ENCODE measurements around the gene CACNB2. TPM values are rescaled to one million over a fixed set of nuclear protein-coding genes. Genes with fewer than 3 reads are reported as not detected.

The CACNB2 gene
- polyA plus RNA-seq, 1 of the 3 experiments (the other 2 are of a cell fraction), result 0.74 TPM

DNA sequence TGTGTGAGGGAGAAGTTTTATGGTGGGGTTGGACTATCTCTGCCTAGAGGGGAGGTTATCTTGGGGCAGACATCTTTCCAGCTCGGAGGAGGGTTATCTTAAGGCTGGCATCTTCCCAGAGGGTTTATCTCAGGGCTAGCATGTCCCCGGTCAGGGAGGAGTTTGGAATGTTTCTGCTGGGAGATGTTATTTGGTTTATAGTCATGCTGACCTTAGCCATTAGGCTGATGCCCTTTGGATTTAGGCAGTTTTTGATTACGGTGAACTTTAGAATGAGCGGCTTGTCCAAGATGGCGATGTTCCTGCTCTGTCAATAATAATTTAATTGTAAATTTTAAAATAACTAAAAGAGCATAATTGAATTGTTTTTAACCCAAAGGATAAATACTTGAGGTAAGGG lies 236.4 kb downstream of the CACNB2 start:
- Histone ChIP-seq H3K9me2 (no peaks in the 10 kb centered on the region), H4K20me1 (ENCODE audit: insufficient read depth) (no peaks in the 10 kb centered on the region), H3K36me3 (replicated peaks in 1 of 2; ENCODE audit: control insufficient read depth in 1 of 2, insufficient read depth in 2 of 2, low read length in 1 of 2) (no peaks in the 10 kb centered on the region), H3K4me3 (ENCODE audit: low read depth in 2 of 2, low read length in 1 of 2) (no peak overlapping the region), H3K27ac (ENCODE audit: low read depth in 2 of 2, low read length in 1 of 2) (no peak overlapping the region), H3K4me2 (no peak overlapping the region), H2AFZ (ENCODE audit: low read depth) (no peak overlapping the region), H3K4me1 (ENCODE audit: control insufficient read depth in 1 of 2, insufficient read depth in 2 of 2, low read depth in 1 of 2, low read length in 1 of 2) (no peaks in the 10 kb centered on the region), H3K27me3 (ENCODE audit: insufficient read depth) (no peaks in the 10 kb centered on the region), H3K9me3 (no peaks in the 10 kb centered on the region), H3F3A (replicated peaks; ENCODE audit: insufficient read depth) (no peaks in the 10 kb centered on the region), H3K79me2 (ENCODE audit: insufficient read depth) (no peaks in the 10 kb centered on the region), H3K9ac (no peak overlapping the region)
- ChIA-PET POLR2A (no interaction called here), CTCF (no interaction called here)
- DNase-seq, result no peak
- TF ChIP-seq, protein P1, sequence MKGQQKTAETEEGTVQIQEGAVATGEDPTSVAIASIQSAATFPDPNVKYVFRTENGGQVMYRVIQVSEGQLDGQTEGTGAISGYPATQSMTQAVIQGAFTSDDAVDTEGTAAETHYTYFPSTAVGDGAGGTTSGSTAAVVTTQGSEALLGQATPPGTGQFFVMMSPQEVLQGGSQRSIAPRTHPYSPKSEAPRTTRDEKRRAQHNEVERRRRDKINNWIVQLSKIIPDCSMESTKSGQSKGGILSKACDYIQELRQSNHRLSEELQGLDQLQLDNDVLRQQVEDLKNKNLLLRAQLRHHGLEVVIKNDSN (IDR thresholded peaks at IDR 0.05; ENCODE audit: borderline replicate concordance, low read depth), result no peak
- TF ChIP-seq RCOR1 (IDR thresholded peaks at IDR 0.05; ENCODE audit: low read length), result no peak
- TF ChIP-seq, protein P2, sequence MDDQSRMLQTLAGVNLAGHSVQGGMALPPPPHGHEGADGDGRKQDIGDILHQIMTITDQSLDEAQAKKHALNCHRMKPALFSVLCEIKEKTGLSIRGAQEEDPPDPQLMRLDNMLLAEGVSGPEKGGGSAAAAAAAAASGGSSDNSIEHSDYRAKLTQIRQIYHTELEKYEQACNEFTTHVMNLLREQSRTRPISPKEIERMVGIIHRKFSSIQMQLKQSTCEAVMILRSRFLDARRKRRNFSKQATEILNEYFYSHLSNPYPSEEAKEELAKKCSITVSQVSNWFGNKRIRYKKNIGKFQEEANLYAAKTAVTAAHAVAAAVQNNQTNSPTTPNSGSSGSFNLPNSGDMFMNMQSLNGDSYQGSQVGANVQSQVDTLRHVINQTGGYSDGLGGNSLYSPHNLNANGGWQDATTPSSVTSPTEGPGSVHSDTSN (IDR thresholded peaks at IDR 0.05), result no peak
- TF ChIP-seq NFIC (IDR thresholded peaks at IDR 0.05; ENCODE audit: borderline replicate concordance), result no peak
- TF ChIP-seq RFX5 (IDR thresholded peaks at IDR 0.05; ENCODE audit: low read length), result no peak
- TF ChIP-seq SMC3 (IDR thresholded peaks at IDR 0.05; ENCODE audit: low read depth, low read length), result no peak
- TF ChIP-seq, protein P3, sequence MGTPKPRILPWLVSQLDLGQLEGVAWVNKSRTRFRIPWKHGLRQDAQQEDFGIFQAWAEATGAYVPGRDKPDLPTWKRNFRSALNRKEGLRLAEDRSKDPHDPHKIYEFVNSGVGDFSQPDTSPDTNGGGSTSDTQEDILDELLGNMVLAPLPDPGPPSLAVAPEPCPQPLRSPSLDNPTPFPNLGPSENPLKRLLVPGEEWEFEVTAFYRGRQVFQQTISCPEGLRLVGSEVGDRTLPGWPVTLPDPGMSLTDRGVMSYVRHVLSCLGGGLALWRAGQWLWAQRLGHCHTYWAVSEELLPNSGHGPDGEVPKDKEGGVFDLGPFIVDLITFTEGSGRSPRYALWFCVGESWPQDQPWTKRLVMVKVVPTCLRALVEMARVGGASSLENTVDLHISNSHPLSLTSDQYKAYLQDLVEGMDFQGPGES (IDR thresholded peaks at IDR 0.05; ENCODE audit: low read depth, low read length), result no peak
- TF ChIP-seq POLR2AphosphoS5 (IDR thresholded peaks at IDR 0.05; ENCODE audit: low read depth, low read length), result no peak
- no peak for TF ChIP-seq FOXJ3 (CRISPR knock-in tag; IDR thresholded peaks at IDR 0.05)
- no peak for TF ChIP-seq MEF2A (IDR thresholded peaks at IDR 0.05; ENCODE audit: borderline replicate concordance, low read depth)
- no peak for TF ChIP-seq JUND (IDR thresholded peaks at IDR 0.05)
- 52% methylated on average over 5 of the region's 5 CpGs for WGBS (ENCODE audit: low lambda C conversion rate)

DNA sequence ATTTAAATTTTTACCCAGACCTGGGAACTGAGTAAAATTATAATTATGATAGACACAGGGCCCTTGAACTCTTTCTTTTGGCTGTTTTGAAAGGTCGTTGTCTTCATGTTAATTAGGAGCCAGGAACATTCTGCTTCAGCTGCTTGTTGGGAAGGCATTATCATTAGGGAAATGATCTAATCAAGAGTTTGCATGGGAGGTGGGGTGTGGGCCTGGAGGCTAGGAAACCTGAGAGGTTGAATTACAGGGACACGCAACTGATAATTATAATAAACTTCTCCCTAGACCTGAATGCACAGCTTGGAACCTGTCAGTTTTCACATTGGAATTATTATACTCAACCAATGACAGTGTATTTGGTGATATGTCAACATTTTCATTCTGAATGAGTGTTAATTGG lies 237.7 kb downstream of the CACNB2 start:
- no peaks in the 10 kb centered on the region for H3K9me2 ChIP-seq
- H3K4me1 ChIP-seq (ENCODE audit: control insufficient read depth in 1 of 2, insufficient read depth in 2 of 2, low read depth in 1 of 2, low read length in 1 of 2), result no peaks in the 10 kb centered on the region
- no peaks in the 10 kb centered on the region for H3K79me2 ChIP-seq (ENCODE audit: insufficient read depth)
- H3F3A ChIP-seq (replicated peaks; ENCODE audit: insufficient read depth), result no peaks in the 10 kb centered on the region
- H4K20me1 ChIP-seq (ENCODE audit: insufficient read depth), result no peaks in the 10 kb centered on the region
- no peaks in the 10 kb centered on the region for H3K9me3 ChIP-seq
- no peak overlapping the region for H3K27ac ChIP-seq (ENCODE audit: low read depth in 2 of 2, low read length in 1 of 2)
- H3K4me3 ChIP-seq (ENCODE audit: low read depth in 2 of 2, low read length in 1 of 2), result no peak overlapping the region
- H3K4me2 ChIP-seq, result no peak overlapping the region
- no peak overlapping the region for H2AFZ ChIP-seq (ENCODE audit: low read depth)
- H3K27me3 ChIP-seq (ENCODE audit: insufficient read depth), result no peaks in the 10 kb centered on the region
- H3K9ac ChIP-seq, result no peak overlapping the region
- 55% methylated on average over 2 of the region's 2 CpGs for WGBS (ENCODE audit: low lambda C conversion rate)
- DNase-seq, result no peak
- no peaks in the 10 kb centered on the region for H3K36me3 ChIP-seq (replicated peaks in 1 of 2; ENCODE audit: control insufficient read depth in 1 of 2, insufficient read depth in 2 of 2, low read length in 1 of 2)
- ChIA-PET POLR2A (no interaction called here), CTCF (interaction anchor here (0.6 kb wide), 1 partner anchor 13 kb away, joined by 3 read pairs; no protein-coding TSS in a partner anchor)
- TF ChIP-seq, protein P2 (IDR thresholded peaks at IDR 0.05), result no peak
- TF ChIP-seq RFX5 (IDR thresholded peaks at IDR 0.05; ENCODE audit: low read length) (no peak), JUND (IDR thresholded peaks at IDR 0.05) (no peak), SMC3 (IDR thresholded peaks at IDR 0.05; ENCODE audit: low read depth, low read length) (no peak), MXI1 (IDR thresholded peaks at IDR 0.05; ENCODE audit: low read depth, low read length) (no peak), YY1 (IDR thresholded peaks at IDR 0.05; ENCODE audit: low read depth) (no peak), TAF1 (IDR thresholded peaks at IDR 0.05; ENCODE audit: borderline replicate concordance, low read depth, low read length) (no peak), FOXM1 (IDR thresholded peaks at IDR 0.05; ENCODE audit: low read depth) (no peak), TCF12 (IDR thresholded peaks at IDR 0.05) (no peak), EZH2phosphoT487 (IDR thresholded peaks at IDR 0.05; ENCODE audit: borderline replicate concordance, low read depth) (no peak)
- TF ChIP-seq, protein P4, sequence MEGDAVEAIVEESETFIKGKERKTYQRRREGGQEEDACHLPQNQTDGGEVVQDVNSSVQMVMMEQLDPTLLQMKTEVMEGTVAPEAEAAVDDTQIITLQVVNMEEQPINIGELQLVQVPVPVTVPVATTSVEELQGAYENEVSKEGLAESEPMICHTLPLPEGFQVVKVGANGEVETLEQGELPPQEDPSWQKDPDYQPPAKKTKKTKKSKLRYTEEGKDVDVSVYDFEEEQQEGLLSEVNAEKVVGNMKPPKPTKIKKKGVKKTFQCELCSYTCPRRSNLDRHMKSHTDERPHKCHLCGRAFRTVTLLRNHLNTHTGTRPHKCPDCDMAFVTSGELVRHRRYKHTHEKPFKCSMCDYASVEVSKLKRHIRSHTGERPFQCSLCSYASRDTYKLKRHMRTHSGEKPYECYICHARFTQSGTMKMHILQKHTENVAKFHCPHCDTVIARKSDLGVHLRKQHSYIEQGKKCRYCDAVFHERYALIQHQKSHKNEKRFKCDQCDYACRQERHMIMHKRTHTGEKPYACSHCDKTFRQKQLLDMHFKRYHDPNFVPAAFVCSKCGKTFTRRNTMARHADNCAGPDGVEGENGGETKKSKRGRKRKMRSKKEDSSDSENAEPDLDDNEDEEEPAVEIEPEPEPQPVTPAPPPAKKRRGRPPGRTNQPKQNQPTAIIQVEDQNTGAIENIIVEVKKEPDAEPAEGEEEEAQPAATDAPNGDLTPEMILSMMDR (IDR thresholded peaks at IDR 0.05), result no peak
- TF ChIP-seq, protein P1 (IDR thresholded peaks at IDR 0.05; ENCODE audit: borderline replicate concordance, low read depth), result no peak
- TF ChIP-seq, protein P5, sequence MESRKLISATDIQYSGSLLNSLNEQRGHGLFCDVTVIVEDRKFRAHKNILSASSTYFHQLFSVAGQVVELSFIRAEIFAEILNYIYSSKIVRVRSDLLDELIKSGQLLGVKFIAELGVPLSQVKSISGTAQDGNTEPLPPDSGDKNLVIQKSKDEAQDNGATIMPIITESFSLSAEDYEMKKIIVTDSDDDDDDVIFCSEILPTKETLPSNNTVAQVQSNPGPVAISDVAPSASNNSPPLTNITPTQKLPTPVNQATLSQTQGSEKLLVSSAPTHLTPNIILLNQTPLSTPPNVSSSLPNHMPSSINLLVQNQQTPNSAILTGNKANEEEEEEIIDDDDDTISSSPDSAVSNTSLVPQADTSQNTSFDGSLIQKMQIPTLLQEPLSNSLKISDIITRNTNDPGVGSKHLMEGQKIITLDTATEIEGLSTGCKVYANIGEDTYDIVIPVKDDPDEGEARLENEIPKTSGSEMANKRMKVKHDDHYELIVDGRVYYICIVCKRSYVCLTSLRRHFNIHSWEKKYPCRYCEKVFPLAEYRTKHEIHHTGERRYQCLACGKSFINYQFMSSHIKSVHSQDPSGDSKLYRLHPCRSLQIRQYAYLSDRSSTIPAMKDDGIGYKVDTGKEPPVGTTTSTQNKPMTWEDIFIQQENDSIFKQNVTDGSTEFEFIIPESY (IDR thresholded peaks at IDR 0.05; ENCODE audit: borderline replicate concordance, low read depth), result no peak
